HL-60 (cell line): ENCODE measurements around the gene GPR101.
"Not testable (repeated sequence)": the region's sequence is repeated elsewhere in the genome, so short reads cannot be mapped to it uniquely, and the experiment has no call there.

Experiments used
- DNase-seq, 2 experiments: peaks; one replicate each; pipeline ENCODE4 v3.0.0-alpha.2; 2010 to 2020; ENCODE audit warnings: low read depth in 1 of 2, low spot score in 1 of 2
- H3K27ac ChIP-seq: fragments of 250-450 bp; sonication (Bioruptor Pico); replicated peaks from 2 replicates; pipeline ENCODE4 v1.5.1; 2020; ENCODE audit warnings: mild to moderate bottlenecking, moderate library complexity
- H3K27me3 ChIP-seq: fragments of 250-450 bp; sonication (Bioruptor Pico); 2 replicates; pipeline ENCODE4 v1.5.1; 2021; ENCODE audit warnings: mild to moderate bottlenecking, moderate library complexity; ENCODE audit not compliant: insufficient read depth, poor library complexity, severe bottlenecking
- H3K4me3 ChIP-seq: replicated peaks from 2 replicates; pipeline ENCODE4 v1.5.1; 2011; ENCODE audit warnings: mild to moderate bottlenecking, control low read depth, low read length; ENCODE audit not compliant: insufficient read depth
- CTCF ChIP-seq: IDR thresholded peaks from one replicate; pipeline ENCODE4 v1.5.1; 2011; ENCODE audit warnings: low read length, control low read depth, inconsistent platforms; ENCODE audit not compliant: insufficient read depth
- GABPA ChIP-seq: IDR thresholded peaks from 2 replicates; pipeline ENCODE4 v1.6.1; 2012; ENCODE audit warnings: low read depth
- POLR2AphosphoS5 ChIP-seq: IDR thresholded peaks from 2 replicates; pipeline ENCODE4 v1.6.1; 2012; ENCODE audit warnings: low read depth
- REST ChIP-seq: IDR thresholded peaks from 2 replicates; pipeline ENCODE4 v1.6.1; 2012; ENCODE audit warnings: low read depth; ENCODE audit not compliant: insufficient replicate concordance
- SPI1 ChIP-seq: IDR thresholded peaks from 2 replicates; pipeline ENCODE4 v1.6.1; 2012; ENCODE audit warnings: low read depth, mild to moderate bottlenecking, borderline replicate concordance

The GPR101 gene

GRCh38 chrX:137031517-137032340 lies 2.1 kb downstream of the GPR101 start:
- peak; percentile 16 to 23 for DNase-seq
- Histone ChIP-seq H3K4me3 (peak overlapping the region; percentile 19; the same call in 1 of the 2 replicates), H3K27ac (no peak overlapping the region), H3K27me3 (peaks cover 38% of the 10 kb centered on the region)
- TF ChIP-seq SPI1 (no peak), POLR2AphosphoS5 (no peak), CTCF (no peak), GABPA (no peak), REST (no peak)

- peaks cover 39% of the 10 kb centered on the region for H3K27me3 ChIP-seq
- no peak for DNase-seq
- no peak overlapping the region for H3K4me3 ChIP-seq
- TF ChIP-seq SPI1 (no peak), CTCF (no peak), GABPA (no peak)
- H3K27ac ChIP-seq: no peak overlapping the region
Measured at GRCh38 chrX:137031039-137031438, 2.8 kb downstream of the GPR101 start.

GRCh38 chrX:137028699-137029098 lies 5.1 kb downstream of the GPR101 start:
- Histone ChIP-seq H3K4me3 (no peak overlapping the region), H3K27ac (no peak overlapping the region), H3K27me3 (peaks cover 32% of the 10 kb centered on the region)
- TF ChIP-seq SPI1 (no peak), GABPA (no peak)
- no peak for DNase-seq

- H3K27me3 ChIP-seq: peaks cover 17% of the 10 kb centered on the region
- DNase-seq: no peak
- no peak overlapping the region for H3K4me3 ChIP-seq
- no peak overlapping the region for H3K27ac ChIP-seq
- TF ChIP-seq GABPA (no peak), CTCF (no peak), SPI1 (no peak), REST (no peak), POLR2AphosphoS5 (no peak)
Measured at GRCh38 chrX:137025930-137026329, 7.9 kb downstream of the GPR101 start.

- not testable (repeated sequence) for DNase-seq, H3K27ac ChIP-seq, H3K4me3 ChIP-seq, H3K27me3 ChIP-seq
Measured at GRCh38 chrX:137000236-137000635, 33.6 kb downstream of the GPR101 start.
